Urothelium cell line (cell line): ENCODE results near the gene MCM5.
"Not testable (repeated sequence)": the region's sequence is repeated elsewhere in the genome, so short reads cannot be mapped to it uniquely, and the experiment has no call there.

Experiments
- DNase-seq: peaks from one replicate; pipeline ENCODE4 v3.0.0; 2011; ENCODE audit warnings: low spot score, mixed read lengths
- FAIRE-seq: peaks from 2 replicates; lab custom pipeline; 2011; peaks lifted over from hg19 to GRCh38; lab: Jason Lieb, UNC

MCM5 gene

DNA sequence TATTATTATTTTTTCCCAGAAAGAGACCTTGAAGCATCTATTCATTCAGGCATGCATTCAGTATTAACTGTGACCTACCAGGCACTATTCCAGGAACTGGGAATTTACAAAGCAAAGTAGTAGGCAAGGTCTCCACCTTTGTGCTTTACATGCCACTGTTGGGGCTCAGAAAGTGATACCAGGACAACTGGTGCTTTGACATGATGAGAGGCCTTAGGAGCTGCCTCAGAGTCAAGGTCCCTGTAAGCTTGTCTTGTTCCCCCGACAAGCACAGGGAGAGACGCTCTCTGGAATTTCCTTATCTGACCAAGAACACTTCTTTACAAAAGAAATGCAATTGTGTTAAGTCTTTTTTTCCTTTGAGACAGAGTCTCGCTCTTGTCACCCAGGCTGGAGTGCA, 21.3 kb upstream of the MCM5 start:
- FAIRE-seq, result no peak
- DNase-seq, result no peak

DNA sequence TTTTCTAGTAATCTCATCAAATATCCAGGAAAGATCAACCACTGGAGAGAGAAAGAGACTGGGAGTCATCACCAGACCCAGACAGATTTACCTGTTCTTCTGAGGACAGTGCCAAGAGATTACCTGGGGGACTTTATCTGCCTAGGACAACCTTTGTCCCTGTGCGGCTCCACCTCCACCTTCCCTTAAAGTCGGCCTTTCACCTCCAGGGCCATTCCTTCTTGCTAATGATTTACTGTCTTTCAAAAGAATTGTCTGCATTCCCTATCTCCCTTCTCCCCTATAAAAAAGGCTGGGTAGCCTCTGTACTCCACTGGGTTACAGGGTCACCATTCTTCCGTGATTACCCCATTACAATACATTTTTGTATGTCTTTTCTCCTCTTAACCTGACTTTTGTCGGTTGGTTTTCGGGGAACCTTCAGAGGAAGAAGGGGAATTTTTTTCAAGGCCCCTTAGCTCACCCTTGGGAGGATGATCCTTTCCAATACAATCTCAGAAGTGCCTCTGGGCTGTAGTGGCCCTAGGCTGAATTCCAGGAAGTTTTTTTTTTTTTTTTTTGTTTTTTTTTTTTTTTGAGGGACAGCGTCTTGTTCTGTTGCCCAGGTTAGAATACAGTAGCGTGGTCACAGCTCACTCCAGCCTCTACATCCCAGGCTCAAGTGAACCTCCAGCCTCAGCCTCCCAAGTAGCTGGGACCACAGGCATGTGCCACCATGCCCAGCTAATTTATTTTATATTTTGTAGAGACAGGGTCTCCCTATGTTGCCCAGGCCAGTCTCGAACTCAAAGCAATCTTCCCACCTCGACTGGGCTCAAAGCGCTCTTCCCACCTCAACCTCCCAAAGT, 20.6 kb upstream of the MCM5 start:
- FAIRE-seq (no peak), DNase-seq (no peak)

DNA sequence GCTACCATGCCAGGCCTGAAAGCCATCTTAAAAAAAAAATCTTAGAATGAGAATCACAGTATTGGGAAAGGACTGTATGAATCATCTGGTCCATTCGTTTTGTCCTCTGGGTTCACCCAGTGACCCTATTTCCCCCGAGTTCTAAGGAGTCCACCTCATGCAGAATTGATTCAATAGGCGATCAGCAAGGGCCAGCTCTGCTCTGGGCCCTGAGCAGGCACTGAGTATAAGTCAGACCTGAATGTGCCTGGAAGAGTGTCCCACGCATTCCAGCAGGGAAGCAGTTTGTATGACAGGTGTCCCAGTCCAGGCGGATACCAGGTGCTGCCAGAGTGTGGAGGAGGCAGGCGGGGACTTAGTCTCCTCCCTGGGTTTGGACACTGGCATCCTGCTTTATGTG, 19.9 kb upstream of the MCM5 start:
- FAIRE-seq, result no peak
- no peak for DNase-seq

DNA sequence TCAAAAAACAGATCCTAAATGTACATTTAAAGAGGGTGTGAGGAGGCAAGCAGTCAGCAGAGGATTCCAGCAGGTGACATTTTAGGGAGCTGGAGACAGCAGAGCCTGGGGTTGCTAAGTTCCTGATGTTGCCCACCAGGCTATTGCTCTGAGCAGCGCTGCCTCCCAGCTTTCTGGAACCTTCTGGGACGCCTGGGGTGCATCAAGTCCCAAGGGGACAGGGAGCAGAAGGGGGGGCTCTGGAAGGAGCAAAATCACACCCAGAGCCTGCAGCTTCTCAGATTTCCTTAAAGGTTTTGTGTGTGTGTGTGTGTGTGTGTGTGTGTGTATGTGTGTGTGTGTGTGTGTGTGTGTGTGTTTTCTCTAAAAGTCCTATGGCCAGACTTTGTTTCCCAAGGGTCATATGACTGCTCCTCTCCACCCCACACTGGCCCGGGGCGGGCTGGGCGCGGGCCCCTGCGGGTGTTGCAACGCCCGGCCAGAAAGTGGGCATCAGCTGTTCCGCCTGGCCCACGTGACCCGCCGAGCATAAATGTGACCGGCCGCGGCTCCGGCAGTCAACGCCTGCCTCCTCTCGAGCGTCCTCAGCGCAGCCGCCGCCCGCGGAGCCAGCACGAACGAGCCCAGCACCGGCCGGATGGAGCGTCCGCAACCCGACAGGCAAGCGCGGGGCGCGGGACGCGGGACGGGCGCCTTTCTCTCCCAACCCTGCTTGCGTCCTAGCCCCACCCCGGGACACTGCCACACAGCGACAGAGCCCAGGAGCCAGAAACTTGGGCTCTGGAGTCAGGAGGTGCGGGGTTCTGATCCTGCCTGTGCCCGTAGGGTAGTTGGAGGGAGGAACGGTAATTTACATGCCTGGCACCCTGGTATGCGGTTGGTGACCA, 19.2 kb upstream of the MCM5 start, which contains the start of gene HMOX1:
Gene HMOX1, plus strand, starts transcription at position 560 of the 887 bp plus-strand sequence. Its CDS starts 78 bp downstream, at position 638.
- peak; percentile 99 for FAIRE-seq
- peak; percentile 98 for DNase-seq

DNA sequence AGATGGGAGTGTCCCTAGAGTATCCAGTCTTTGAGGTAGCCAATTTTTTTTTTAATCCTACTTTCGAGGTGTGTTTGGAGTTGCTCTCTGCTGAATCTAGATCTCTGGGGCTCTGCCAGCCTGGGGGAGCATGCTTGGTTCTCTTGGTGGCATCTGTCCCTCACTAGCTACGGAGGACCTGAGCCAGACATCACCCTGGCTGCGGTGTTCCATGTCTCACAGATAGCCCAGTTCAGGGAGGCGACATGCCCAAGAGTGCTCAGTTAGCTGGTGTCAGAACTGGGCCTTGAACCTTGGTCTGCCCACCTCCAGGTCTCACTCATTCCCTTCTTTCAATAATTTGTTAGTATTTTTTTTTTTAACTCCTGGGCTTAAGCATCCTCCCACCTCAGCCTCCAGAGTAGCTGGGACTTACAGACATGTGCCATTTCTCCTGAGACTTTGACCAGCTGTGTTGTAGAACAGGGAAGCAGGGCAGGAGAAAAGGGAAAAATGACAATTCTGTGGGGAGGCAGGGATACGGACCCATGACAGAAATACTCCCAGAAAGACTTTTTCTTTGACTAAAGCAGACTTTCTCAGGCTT, 18.4 kb upstream of the MCM5 start:
- no peak for FAIRE-seq
- peak; percentile 54 for DNase-seq

DNA sequence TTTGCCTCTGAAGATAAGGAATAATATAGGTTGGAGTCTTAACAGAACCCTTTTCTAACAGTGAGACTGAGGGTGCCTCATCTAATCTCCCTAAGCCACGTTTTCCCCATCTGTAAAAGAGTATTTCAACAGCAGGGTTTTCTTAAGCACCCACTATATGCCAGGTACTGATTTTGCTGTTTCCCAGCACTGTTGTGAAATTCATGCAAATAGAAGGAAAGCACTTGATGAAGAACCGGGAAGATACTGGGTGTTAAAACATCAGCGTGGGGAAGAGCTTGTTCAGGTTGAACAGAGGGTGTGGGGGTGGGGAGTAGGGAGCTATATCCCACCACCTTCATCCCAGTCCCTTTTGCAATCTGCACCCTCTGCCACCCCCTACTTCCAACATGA, 16.3 kb upstream of the MCM5 start:
- no peak for DNase-seq
- FAIRE-seq, result peak; percentile 71

DNA sequence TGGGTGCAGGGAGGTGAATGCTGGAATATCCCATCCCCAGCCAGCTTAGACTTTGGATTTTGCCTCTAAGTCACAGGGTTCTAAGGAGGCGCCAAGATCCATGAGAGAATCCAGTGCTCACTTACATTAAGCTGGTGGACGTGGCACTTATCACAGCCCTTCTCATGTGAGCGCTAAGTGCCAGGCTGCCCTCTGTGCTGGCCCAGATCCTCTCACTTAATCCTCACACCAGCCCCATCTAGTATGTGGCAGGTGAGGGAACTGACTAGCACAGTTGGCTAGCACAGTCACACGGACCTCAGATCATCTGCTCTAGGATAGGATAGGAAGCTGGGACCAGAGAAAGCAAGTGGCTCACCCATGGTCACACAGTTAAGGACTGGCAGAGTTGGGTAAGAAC, 15.4 kb upstream of the MCM5 start:
- peak; percentile 95 for FAIRE-seq
- DNase-seq, result no peak

DNA sequence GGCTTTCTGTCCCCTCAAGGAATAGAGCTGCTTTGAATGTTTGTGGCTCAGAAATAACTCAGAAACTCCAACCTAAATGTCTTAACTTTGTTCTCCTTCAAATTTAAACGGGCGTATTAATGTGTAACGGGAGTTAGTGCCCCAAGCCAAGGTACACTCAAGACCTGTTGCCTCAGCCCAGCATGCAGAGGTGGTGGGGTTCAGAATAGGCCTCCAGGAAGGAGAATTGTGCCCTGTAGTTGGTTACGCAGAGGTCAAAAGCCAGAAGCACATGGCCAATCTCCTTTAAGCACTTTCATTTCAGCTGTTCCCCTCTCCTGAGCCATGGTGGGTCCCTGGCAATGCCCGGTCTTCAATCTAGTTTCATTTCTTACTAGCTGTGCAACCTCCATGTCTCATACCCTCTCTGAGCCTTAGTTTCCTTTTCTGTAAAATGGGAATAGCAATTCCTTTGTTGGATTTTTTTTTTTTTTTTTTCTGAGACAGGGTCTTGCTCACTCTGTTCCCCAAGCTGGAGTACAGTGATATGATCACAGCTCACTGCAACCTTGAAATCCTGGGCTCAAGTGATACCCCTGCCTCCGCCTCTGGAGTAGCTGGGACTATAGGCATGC, 14.9 kb upstream of the MCM5 start:
- DNase-seq, result no peak
- FAIRE-seq, result no peak

DNA sequence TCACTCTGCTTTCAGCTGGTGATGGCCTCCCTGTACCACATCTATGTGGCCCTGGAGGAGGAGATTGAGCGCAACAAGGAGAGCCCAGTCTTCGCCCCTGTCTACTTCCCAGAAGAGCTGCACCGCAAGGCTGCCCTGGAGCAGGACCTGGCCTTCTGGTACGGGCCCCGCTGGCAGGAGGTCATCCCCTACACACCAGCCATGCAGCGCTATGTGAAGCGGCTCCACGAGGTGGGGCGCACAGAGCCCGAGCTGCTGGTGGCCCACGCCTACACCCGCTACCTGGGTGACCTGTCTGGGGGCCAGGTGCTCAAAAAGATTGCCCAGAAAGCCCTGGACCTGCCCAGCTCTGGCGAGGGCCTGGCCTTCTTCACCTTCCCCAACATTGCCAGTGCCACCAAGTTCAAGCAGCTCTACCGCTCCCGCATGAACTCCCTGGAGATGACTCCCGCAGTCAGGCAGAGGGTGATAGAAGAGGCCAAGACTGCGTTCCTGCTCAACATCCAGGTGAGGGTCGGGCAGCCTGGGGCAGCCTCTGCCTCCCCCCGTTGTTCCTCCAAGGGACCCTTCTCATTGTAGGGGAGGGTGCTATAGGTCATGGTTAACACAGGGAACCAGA, 13.2 kb upstream of the MCM5 start:
- peak; percentile 95 for FAIRE-seq
- DNase-seq, result no peak

DNA sequence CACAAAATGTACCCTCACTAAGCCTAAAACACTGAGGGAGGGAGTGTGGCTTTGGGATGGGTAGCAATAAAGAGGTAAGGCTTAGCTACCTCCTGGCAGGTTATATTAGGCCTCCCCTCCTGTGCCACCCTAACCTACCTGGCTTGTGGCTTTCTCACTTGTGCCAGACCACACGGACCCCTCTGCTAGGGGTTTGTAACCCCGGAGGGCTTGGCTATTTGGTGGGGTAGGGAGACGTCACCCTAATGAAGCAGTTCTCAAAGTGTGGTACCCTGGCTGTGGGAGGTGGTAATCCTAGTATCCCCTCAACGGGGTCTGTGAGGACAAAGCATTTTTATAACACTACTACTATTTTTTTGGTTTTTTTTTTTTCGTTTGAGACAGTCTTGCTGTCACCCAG, 9.0 kb upstream of the MCM5 start:
- no peak for FAIRE-seq

DNA sequence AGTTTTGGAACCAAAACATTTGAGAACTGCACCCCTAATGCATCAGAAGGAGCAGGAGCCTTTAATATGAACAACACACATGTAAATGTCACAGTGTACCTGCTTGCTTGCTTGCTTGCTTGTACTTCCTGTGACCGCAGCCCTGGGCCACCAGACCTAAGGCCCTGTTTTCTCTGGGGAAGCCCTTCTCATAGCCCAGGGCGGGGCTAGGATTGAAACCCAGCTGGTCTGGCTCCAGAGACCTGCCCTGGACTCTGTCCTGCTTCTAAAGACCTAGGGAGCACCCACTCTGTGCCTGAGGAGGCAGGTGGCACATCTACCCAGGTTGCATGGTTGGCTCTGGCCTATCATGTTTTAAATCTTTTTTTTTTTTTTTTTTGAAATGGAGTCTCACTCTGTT, 7.6 kb upstream of the MCM5 start:
- no peak for DNase-seq
- peak; percentile 62 for FAIRE-seq

More for the DNA sequence above, 9.0 kb upstream of the MCM5 start:
- no peak for DNase-seq

DNA sequence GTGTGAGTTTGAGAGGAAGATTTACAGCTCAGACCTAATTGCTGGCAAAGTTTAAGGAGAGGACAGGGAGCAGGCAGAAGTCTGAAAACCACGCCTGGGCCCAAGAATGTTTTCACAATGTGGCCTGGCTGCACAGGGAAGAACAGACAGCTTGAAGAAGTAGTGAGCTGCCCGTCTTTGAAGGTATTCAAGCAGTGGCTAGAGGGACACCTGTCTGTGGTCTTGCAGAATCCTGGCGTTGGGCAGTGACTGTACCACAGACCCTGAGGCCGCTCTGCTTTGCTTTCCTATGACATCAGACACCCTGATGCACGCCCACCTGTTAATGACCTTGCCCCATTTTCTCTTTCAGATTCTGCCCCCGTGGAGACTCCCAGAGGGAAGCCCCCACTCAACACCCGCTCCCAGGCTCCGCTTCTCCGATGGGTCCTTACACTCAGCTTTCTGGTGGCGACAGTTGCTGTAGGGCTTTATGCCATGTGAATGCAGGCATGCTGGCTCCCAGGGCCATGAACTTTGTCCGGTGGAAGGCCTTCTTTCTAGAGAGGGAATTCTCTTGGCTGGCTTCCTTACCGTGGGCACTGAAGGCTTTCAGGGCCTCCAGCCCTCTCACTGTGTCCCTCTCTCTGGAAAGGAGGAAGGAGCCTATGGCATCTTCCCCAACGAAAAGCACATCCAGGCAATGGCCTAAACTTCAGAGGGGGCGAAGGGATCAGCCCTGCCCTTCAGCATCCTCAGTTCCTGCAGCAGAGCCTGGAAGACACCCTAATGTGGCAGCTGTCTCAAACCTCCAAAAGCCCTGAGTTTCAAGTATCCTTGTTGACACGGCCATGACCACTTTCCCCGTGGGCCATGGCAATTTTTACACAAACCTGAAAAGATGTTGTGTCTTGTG, 6.6 kb upstream of the MCM5 start:
- DNase-seq, result no peak
- FAIRE-seq, result peak; percentile 77

DNA sequence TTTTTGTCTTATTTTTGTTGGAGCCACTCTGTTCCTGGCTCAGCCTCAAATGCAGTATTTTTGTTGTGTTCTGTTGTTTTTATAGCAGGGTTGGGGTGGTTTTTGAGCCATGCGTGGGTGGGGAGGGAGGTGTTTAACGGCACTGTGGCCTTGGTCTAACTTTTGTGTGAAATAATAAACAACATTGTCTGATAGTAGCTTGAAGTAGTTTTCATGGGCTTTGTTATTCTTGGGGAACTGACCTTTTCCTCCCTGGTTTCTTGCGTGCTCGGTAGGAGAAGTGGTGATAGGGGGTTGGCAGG, 6.0 kb upstream of the MCM5 start:
- FAIRE-seq, result no peak
- DNase-seq, result no peak

DNA sequence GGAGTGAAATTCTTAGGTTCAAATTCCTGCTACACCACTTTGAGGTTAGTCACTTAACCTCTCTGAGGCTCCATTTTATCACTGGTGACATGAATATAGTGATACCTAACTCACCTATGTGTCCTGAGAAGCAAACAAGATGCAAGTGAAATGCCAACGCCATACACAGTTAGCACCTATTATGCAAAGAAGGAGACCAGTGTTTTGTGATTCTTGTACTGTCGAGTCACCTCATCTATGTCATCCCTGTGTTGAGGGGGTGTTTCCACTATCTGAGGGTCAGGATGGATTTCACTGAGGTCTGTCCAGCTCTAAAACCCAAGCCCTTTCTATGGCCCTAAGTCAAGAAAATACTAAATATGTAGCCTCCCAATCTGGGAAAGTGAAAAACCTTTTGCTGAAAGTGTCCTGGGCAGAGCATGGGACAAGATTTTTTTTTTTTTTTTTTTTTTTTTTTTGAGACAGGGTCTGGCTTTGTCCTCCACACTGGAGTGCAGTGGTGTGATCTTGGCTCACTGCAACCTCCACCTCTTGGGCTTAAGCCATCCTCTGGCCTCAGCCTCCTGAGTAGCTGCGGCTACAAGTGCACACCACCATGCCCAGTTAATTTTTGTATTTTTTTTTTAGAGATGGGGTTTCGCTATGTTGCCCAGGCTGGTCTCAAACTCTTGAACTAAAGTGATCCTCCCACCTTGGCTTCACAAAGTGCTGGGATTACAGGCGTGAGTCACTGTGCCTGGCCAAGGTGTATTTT, 5.0 kb upstream of the MCM5 start:
- FAIRE-seq, result peak; percentile 73
- DNase-seq, result no peak

DNA sequence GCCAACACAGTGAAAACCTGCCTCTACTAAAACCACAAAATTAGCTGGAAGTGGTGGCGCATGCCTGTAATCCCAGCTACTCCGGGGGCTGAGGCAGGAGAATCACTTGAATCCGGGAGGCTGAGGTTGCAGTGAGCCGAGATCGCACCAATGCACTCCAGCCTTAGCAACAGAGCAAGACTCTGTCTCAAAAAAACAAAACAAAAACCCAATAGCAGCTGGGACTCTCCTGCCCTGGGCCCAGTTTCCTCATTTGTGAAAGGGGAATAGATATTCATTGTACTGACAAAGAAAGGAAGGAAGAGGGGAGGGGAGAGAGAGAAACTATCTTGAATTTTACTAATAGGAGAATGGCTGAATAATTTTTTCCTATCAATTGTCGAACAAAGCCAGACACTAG, 3.3 kb upstream of the MCM5 start:
- FAIRE-seq, result peak; percentile 91
- not testable (repeated sequence) for DNase-seq

DNA sequence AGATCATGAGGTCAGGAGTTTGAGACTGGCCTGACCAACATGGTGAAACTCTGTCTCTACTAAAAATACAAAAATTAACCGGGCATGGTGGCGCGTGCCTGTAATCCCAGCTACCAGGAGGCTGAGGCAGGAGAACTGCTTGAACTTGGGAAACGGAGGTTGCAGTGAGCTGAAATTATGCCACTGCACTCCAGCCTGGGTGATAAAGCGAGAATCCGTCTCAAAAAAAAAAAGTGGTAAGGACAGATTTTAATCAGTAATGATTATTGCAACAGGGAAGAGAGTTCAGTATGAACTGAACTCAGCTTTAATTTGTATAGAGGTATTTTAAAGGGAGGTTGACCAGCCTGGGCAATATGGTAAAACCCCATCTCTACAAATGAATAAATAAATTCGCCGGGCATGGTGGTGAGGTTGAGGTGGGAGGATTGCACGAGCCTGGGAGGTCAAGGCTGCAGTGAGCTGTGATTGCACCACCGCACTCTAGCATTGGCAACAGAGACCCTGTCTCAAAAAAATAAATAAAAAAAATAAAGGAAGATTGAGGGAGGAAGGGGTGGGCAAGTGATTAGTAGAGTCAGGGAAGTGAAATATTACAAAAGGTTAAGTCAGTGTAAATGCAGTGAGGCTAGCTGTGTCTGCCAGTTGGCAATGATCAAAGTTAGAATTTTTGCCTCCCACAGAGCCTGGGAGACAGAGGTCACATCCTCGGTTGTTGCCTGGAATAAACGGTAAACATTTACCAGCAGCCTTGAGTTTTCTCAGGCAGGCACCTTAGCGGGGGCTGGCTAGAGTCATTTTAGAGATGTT, 2.6 kb upstream of the MCM5 start:
- FAIRE-seq (peak; percentile 78), DNase-seq (no peak)

DNA sequence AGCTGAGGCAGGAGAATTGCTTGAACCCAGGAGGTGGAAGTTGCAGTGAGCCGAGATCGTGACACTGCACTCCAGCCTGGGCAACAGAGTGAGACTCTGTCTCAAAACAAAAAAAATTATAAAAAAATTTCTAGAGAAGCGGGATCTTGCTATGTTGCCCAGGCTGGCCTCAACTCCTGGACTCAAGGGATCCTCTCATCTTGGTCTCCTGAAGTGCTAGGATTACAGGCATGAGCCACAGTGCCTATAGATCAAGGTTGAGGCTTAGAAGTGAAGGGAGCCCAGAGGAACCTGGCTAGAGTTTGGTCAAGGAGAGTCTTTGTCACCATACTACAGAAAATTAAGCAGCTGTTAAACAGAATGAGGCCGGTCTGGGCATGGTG, 1.4 kb upstream of the MCM5 start:
- FAIRE-seq, result no peak
- DNase-seq, result no peak

DNA sequence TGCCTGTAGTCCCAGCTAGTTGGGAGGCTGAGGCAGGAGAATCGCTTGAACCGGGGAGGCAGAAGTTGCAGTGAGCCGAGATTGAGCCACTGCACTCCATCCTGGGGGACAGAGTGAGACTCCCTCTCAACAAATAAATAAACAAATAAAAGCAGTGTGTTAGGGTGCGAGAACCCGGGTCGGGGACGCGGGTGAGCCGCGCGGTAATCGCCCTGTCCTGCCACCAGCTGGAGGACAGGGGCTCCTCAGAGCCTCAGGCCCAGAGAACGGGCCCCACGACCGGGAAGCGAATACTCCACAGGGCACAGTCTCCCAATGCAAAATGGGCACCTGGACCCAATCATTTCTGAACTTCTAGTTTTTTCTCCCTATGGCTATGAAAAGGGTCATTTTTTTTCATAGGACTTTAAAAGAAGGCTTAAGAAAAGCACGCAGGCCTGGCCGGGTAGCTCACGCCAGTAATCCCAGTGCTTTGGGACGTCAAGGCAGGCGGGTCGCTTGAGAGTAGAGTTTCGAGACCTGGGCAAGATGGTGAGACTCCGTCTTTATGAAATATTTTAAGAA, 744 bp upstream of the MCM5 start:
- DNase-seq (peak; percentile 75), FAIRE-seq (no peak)
